Thoracic aorta (tissue), 2 donors: ENCODE measurements around the gene TSHZ3. TPM values are rescaled to one million over a fixed set of nuclear protein-coding genes. Genes with fewer than 3 reads are reported as not detected.

ENCODE experiments used
- ATAC-seq: fragments of 150-250 bp; one replicate; pipeline ENCODE4 v1.8.0; 2017; ENCODE audit warnings: low read depth; ENCODE audit not compliant: insufficient number of reproducible peaks, low FRiP score
- DNase-seq: peaks from one replicate; pipeline ENCODE4 v3.0.0-alpha.2; 2020; ENCODE audit warnings: low spot score
- H3K27ac ChIP-seq, 2 donors: fragments of 200-600 bp; sonication (generic); 1 replicate in 1 of 2; 2 replicates in 1 of 2; pipeline ENCODE4 v1.5.1; 2016; ENCODE audit warnings: mild to moderate bottlenecking in 2 of 2, moderate library complexity in 2 of 2
- H3K27me3 ChIP-seq: fragments of 200-600 bp; sonication (generic); replicated peaks from 2 replicates; pipeline ENCODE4 v1.6.0; 2016; ENCODE audit warnings: mild to moderate bottlenecking; ENCODE audit not compliant: insufficient read depth
- H3K36me3 ChIP-seq: fragments of 200-600 bp; sonication (generic); one replicate; pipeline ENCODE4 v1.5.1; 2016
- H3K4me1 ChIP-seq, 2 donors: fragments of 200-600 bp; sonication (generic); 1 replicate in 1 of 2; 2 replicates in 1 of 2; pipeline versions ENCODE4 v1.5.1 to v1.6.0; 2016; ENCODE audit warnings: low read depth in 2 of 2, mild to moderate bottlenecking in 1 of 2; ENCODE audit not compliant: control insufficient read depth in 1 of 2
- H3K4me3 ChIP-seq: fragments of 200-600 bp; sonication (generic); 2 replicates; pipeline ENCODE4 v1.5.1; 2016; ENCODE audit warnings: mild to moderate bottlenecking
- H3K9me3 ChIP-seq: fragments of 200-600 bp; sonication (generic); 2 replicates; pipeline ENCODE4 v1.5.1; 2016
- CTCF ChIP-seq: fragments of 200-600 bp; sonication (generic); IDR thresholded peaks from one replicate; pipeline ENCODE4 v1.5.1; 2019; ENCODE audit warnings: antibody characterized with exemption
- total RNA-seq, 2 donors: library from RNA; depleted of rRNA; stranded (reverse); fragments of >200 nt; gene quantifications; one replicate each; pipeline versions ENCODE4 v1.1.0 to v1.2.3, GENCODE V29; 2016

The TSHZ3 gene
- total RNA-seq, 2 donors from 2014 or later: 9.3 to 10.2 TPM

- no peaks in the 10 kb centered on the region for H3K27me3 ChIP-seq
- no peak for TF ChIP-seq CTCF
- H3K9me3 ChIP-seq: no peaks in the 10 kb centered on the region
- H3K4me1 ChIP-seq: no peaks in the 10 kb centered on the region
- H3K27ac ChIP-seq: no peak overlapping the region
- no peak overlapping the region for H3K4me3 ChIP-seq
- DNase-seq (no peak), ATAC-seq (no peak)
- no peaks in the 10 kb centered on the region for H3K36me3 ChIP-seq
Measured at GRCh38 chr19:31272583-31273106, 76.6 kb downstream of the TSHZ3 start.

- no peak for ATAC-seq
- DNase-seq: no peak
- Histone ChIP-seq H3K9me3 (no peaks in the 10 kb centered on the region), H3K4me3 (no peak overlapping the region), H3K4me1 (no peaks in the 10 kb centered on the region), H3K36me3 (no peaks in the 10 kb centered on the region), H3K27ac (no peak overlapping the region), H3K27me3 (no peaks in the 10 kb centered on the region)
- no peak for TF ChIP-seq CTCF
Measured at GRCh38 chr19:31271306-31271911, 77.8 kb downstream of the TSHZ3 start.

DNA sequence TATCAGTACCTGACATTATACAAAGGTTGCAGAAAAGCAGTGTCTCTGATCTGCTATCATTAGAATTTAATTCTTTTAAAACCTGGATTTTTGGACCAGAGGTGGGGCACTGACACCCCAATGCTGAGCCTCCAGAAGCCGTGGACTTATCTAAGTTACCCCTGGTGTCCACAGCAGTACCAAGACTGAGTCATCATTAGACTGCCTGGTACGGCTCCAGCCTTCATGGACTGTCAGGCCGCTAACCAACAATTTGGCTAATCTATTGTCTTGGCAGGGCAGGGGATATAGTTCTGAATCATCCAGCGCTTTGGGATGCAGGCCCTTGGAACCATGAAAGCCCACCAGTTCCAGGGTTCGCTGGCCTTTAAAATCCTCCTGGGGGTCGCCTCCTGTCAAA, 78.3 kb downstream of the TSHZ3 start:
- H3K9me3 ChIP-seq: no peaks in the 10 kb centered on the region
- ATAC-seq (no peak), DNase-seq (no peak)
- no peak for TF ChIP-seq CTCF
- no peaks in the 10 kb centered on the region for H3K36me3 ChIP-seq
- H3K4me3 ChIP-seq: no peak overlapping the region
- no peaks in the 10 kb centered on the region for H3K4me1 ChIP-seq
- no peak overlapping the region for H3K27ac ChIP-seq
- H3K27me3 ChIP-seq: no peaks in the 10 kb centered on the region

GRCh38 chr19:31269425-31270127, 79.7 kb downstream of the TSHZ3 start:
- no peak for TF ChIP-seq CTCF
- DNase-seq: no peak
- no peaks in the 10 kb centered on the region for H3K9me3 ChIP-seq
- H3K4me1 ChIP-seq: no peaks in the 10 kb centered on the region
- H3K27ac ChIP-seq: no peak overlapping the region
- H3K27me3 ChIP-seq: no peaks in the 10 kb centered on the region
- no peaks in the 10 kb centered on the region for H3K36me3 ChIP-seq
- ATAC-seq: no peak
- H3K4me3 ChIP-seq: no peak overlapping the region

DNA sequence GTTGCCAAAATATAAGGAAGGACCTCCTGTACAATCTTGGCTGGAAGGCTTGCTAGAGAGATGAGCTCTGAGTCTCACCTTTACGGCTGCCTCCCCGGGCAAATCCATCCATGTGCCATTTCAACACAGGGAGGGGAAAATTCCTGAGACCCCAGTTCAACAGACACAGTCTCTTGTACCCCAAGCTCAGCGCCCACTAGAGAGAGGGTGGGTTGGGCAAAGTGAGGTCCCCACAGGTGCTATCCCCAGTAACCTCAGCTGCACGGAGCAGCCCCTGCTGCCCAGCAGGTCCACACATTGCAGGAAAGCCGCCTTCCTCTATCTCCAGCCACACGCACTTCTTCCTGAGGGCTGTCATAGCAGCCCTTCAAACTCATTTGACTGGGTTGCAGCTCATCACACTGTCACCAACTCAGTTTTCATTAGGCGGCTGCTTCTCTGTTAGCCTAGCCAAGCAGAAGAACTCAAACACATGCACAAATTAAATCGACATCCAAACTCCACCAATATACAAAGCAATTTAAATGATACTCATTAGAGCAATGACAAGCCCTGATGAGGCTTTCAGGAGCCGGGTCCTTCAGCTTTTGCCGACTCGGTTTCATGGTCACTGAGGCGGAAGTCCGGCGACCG, 80.4 kb downstream of the TSHZ3 start:
- DNase-seq (no peak), ATAC-seq (no peak)
- no peaks in the 10 kb centered on the region for H3K4me1 ChIP-seq
- TF ChIP-seq CTCF: no peak
- H3K27me3 ChIP-seq: no peaks in the 10 kb centered on the region
- H3K9me3 ChIP-seq: no peaks in the 10 kb centered on the region
- no peaks in the 10 kb centered on the region for H3K36me3 ChIP-seq
- H3K4me3 ChIP-seq: no peak overlapping the region
- H3K27ac ChIP-seq: no peak overlapping the region
